DOHH2 (cell line): ENCODE data around the gene GALNT17.

ENCODE experiments used
- CTCF ChIP-seq: fragments of 200-600 bp; sonication (generic); IDR thresholded peaks from one replicate; pipeline ENCODE4 v1.5.1; 2014; ENCODE audit warnings: antibody characterized with exemption, mild to moderate bottlenecking, low read depth, low read length; ENCODE audit not compliant: poor library complexity, severe bottlenecking
- EZH2phosphoT487 ChIP-seq: fragments of 200-600 bp; sonication (generic); IDR thresholded peaks from 2 replicates; pipeline ENCODE4 v1.6.1; 2017; ENCODE audit warnings: borderline replicate concordance, mild to moderate bottlenecking, antibody characterized with exemption, low read length, moderate library complexity, mixed read lengths

GRCh38 chr7:71453630-71454029 lies 321.7 kb downstream of the GALNT17 start:
- no peak for TF ChIP-seq CTCF
- no peak for TF ChIP-seq EZH2phosphoT487
